ENCODE data around the gene IRF2BP2. TPM values are rescaled to one million over a fixed set of nuclear protein-coding genes. Genes with fewer than 3 reads are reported as not detected.
A peak's percentile ranks its signal among the peaks of the same experiment; 100 is the strongest.

IRF2BP2 gene
- total and polyA plus RNA-seq, 2 of the 13 experiments (the other 11 are each of a cell fraction or from before 2014, with no cell fraction given), result 140 to 147 TPM

DNA sequence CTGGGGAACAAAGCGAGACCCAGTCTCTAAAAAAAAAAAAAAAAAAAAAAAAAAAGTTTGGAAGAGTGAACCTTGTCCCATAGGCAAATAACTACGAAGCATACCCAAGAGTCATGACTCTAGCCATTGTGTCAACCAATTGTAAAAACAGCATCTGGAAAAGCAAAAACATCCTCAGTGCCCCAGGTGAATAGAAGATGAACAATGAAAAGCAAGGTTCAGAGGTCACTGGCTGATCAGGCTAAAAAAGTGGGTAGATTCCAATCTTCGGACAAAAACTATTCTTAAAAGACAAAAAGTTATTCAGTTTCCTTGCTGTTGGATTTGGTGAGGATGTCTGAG is 11.1 kb upstream of the IRF2BP2 start (continued):
- TF ChIP-seq ZNF598 (CRISPR knock-in tag; IDR thresholded peaks at IDR 0.05; ENCODE audit: borderline replicate concordance), result no peak
- TF ChIP-seq SMARCE1 (IDR thresholded peaks at IDR 0.05; ENCODE audit: borderline replicate concordance), result no peak
- TF ChIP-seq, protein P1, sequence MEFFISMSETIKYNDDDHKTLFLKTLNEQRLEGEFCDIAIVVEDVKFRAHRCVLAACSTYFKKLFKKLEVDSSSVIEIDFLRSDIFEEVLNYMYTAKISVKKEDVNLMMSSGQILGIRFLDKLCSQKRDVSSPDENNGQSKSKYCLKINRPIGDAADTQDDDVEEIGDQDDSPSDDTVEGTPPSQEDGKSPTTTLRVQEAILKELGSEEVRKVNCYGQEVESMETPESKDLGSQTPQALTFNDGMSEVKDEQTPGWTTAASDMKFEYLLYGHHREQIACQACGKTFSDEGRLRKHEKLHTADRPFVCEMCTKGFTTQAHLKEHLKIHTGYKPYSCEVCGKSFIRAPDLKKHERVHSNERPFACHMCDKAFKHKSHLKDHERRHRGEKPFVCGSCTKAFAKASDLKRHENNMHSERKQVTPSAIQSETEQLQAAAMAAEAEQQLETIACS (CRISPR knock-in tag; IDR thresholded peaks at IDR 0.05), result no peak
- TF ChIP-seq ETV6 (CRISPR knock-in tag; conservative IDR thresholded peaks at IDR 0.05), result no peak
- peak; percentile 28; the same call in 1 of the 2 replicates for TF ChIP-seq HOXA3 (CRISPR knock-in tag; IDR thresholded peaks at IDR 0.05)
- no peak for TF ChIP-seq CC2D1A (CRISPR knock-in tag; IDR thresholded peaks at IDR 0.05)
- no peak for TF ChIP-seq JUN (CRISPR knock-in tag; IDR thresholded peaks at IDR 0.05)
- peak; percentile 94 for TF ChIP-seq GATAD2A (CRISPR knock-in tag; IDR thresholded peaks at IDR 0.05)
- TF ChIP-seq KDM1A (CRISPR knock-in tag; IDR thresholded peaks at IDR 0.05), result peak; percentile 83
- TF ChIP-seq KAT7 (CRISPR knock-in tag; IDR thresholded peaks at IDR 0.05; ENCODE audit: borderline replicate concordance), result no peak
- TF ChIP-seq ZNF431 (CRISPR knock-in tag; IDR thresholded peaks at IDR 0.05; ENCODE audit: borderline replicate concordance, low read depth), result no peak
- TF ChIP-seq ZNF549 (CRISPR knock-in tag; IDR thresholded peaks at IDR 0.05), result no peak
- no peak; the same call in 1 of the 2 replicates for TF ChIP-seq ZSCAN29 (CRISPR knock-in tag; conservative IDR thresholded peaks at IDR 0.05)
- TF ChIP-seq CHCHD3 (CRISPR knock-in tag; IDR thresholded peaks at IDR 0.05), result no peak
- TF ChIP-seq NONO (IDR thresholded peaks at IDR 0.05), result no peak
- TF ChIP-seq NONO (CRISPR knock-in tag; conservative IDR thresholded peaks at IDR 0.05), result 0 out of 2 replicates have a peak, but pooled peaks have one; percentile 25
- no peak for TF ChIP-seq RAD51 (IDR thresholded peaks at IDR 0.05; ENCODE audit: borderline replicate concordance)
- no peak for TF ChIP-seq ZSCAN12 (CRISPR knock-in tag; IDR thresholded peaks at IDR 0.05)
- TF ChIP-seq, protein P2, sequence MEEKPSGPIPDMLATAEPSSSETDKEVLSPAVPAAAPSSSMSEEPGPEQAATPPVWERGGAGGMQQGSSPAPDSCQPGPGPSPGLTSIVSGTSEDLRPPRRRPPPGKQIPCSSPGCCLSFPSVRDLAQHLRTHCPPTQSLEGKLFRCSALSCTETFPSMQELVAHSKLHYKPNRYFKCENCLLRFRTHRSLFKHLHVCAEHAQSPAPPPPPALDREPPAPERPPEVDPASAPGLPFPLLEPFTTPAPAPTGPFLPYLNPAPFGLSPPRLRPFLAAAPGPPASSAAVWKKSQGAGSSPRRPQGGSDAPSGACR (CRISPR knock-in tag; IDR thresholded peaks at IDR 0.05), result no peak
- TF ChIP-seq THYN1 (CRISPR knock-in tag; IDR thresholded peaks at IDR 0.05; ENCODE audit: borderline replicate concordance, low read depth), result no peak
- no peak for TF ChIP-seq PCBP2 (optimal IDR thresholded peaks at IDR 0.05; ENCODE audit: low read depth, low read length, poor library complexity, severe bottlenecking)
- no peak for TF ChIP-seq TBP (CRISPR knock-in tag; IDR thresholded peaks at IDR 0.05)
- TF ChIP-seq TAF1 (CRISPR knock-in tag; IDR thresholded peaks at IDR 0.05), result no peak
- TF ChIP-seq, protein P3, sequence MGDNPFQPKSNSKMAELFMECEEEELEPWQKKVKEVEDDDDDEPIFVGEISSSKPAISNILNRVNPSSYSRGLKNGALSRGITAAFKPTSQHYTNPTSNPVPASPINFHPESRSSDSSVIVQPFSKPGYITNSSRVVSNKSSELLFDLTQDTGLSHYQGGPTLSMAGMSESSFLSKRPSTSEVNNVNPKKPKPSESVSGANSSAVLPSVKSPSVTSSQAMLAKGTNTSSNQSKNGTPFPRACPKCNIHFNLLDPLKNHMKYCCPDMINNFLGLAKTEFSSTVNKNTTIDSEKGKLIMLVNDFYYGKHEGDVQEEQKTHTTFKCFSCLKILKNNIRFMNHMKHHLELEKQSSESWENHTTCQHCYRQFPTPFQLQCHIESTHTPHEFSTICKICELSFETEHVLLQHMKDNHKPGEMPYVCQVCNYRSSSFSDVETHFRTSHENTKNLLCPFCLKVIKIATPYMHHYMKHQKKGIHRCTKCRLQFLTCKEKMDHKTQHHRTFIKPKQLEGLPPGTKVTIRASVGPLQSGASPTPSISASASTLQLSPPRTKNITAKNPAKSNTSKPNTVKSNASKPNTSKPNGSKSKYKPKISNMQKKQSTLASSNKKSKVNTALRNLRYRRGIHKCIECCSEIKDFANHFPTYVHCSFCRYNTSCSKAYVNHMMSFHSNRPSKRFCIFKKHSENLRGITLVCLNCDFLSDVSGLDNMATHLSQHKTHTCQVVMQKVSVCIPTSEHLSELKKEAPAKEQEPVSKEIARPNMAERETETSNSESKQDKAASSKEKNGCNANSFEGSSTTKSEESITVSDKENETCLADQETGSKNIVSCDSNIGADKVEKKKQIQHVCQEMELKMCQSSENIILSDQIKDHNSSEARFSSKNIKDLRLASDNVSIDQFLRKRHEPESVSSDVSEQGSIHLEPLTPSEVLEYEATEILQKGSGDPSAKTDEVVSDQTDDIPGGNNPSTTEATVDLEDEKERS (CRISPR knock-in tag; IDR thresholded peaks at IDR 0.05), result 0 out of 2 replicates have a peak, but pooled peaks have one; percentile 31

All from HepG2 (cell line).